T47D (cell line): ENCODE data around the gene MB21D2.
"Not testable (repeated sequence)": the region's sequence is repeated elsewhere in the genome, so short reads cannot be mapped to it uniquely, and the experiment has no call there.

Source experiments
- DNase-seq, 2 experiments: peaks; one replicate each; pipeline versions ENCODE4 v3.0.0 to v3.0.0-alpha.2; 2011 to 2012; ENCODE audit warnings: low read depth in 1 of 2, low spot score in 1 of 2
- JUND ChIP-seq: IDR thresholded peaks from 2 replicates; pipeline ENCODE4 v1.6.1; 2012; ENCODE audit warnings: low read depth
- in situ Hi-C: cut with HindIII; loops from 2 replicates; pipeline ENCODE4 v1.10.0; 2016; ENCODE audit warnings: low sequenced_read_pairs, low pct_unique_long_range_greater_than_20kb

Gene MB21D2, protein sequence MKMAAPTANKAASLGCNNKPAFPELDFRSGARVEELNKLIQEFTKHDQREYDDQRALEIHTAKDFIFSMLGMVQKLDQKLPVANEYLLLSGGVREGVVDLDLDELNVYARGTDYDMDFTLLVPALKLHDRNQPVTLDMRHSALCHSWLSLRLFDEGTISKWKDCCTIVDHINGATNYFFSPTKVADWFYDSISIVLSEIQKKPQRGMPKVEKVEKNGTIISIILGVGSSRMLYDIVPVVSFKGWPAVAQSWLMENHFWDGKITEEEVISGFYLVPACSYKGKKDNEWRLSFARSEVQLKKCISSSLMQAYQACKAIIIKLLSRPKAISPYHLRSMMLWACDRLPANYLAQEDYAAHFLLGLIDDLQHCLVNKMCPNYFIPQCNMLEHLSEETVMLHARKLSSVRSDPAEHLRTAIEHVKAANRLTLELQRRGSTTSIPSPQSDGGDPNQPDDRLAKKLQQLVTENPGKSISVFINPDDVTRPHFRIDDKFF

DNA sequence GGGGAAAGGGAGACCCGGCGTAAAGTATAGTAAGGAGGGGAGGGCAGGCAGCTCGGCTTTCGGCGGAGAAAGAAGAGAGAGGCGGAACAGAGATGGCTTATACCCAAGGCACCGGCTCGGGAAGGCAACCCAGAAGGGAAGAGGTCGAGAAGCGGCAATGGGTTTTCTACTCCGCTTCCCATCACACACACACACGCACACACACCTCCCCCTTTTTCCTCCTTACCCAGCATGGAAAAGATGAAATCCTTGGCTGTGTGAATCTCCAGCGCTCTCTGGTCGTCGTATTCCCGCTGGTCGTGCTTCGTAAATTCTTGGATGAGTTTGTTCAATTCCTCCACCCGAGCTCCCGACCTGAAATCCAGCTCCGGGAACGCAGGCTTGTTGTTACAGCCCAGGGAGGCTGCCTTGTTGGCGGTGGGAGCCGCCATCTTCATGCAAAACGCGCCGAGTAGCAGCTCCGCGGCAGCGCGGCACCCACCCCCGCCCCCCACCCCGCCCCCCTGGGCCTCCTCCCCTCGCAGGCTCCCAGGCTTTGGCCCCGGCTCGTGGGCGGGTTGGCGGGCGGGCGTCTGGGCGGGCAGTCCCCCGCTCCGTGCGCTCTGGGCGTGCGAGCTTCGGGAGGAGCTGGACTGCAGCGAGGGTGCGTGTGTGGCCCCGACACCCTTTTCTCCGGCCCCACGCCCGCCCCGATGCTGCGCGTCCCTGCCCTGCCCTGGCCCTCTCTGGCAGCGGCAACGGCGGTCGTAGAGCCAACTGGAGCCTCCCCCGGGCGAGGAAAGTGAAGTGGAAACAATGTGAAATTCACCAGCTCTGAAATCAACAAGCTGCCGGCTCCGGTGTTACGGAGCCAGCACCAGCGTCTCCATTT lies at the start of gene MB21D2:
Gene MB21D2 (minus strand): TSS at position 453 of the 871 bp plus-strand sequence. CDS start 16 bp downstream, at position 437.
- TF ChIP-seq JUND, result no peak
- in situ Hi-C loops, result no loop called here
- peak; percentile 93 to 97 for DNase-seq

DNA sequence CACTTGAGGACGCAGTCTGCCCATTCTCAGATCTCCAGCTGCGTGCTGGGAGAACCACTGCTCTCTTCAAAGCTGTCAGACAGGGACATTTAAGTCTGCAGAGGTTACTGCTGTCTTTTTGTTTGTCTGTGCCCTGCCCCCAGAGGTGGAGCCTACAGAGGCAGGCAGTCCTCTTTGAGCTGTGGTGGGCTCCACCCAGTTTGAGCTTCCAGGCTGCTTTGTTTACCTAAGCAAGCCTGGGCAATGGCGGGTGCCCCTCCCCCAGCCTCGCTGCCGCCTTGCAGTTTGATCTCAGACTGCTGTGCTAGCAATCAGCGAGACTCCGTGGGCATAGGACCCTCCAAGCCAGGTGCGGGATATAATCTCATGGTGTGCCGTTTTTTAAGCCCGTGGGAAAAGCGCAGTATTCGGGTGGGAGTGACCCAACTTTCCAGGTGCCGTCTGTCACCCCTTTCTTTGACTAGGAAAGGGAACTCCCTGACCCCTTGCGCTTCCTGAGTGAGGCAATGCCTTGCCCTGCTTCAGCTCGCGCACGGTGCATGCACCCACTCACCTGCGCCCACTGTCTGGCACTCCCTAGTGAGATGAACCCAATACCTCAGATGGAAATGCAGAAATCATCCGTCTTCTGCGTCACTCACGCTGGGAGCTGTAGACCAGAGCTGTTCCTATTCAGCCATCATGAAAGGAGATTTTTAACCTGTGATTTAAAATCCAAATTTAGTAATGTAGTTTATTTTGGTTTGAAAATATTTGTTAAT lies 47.5 kb upstream of the MB21D2 start:
- DNase-seq, in situ Hi-C loops: not testable (repeated sequence)

DNA sequence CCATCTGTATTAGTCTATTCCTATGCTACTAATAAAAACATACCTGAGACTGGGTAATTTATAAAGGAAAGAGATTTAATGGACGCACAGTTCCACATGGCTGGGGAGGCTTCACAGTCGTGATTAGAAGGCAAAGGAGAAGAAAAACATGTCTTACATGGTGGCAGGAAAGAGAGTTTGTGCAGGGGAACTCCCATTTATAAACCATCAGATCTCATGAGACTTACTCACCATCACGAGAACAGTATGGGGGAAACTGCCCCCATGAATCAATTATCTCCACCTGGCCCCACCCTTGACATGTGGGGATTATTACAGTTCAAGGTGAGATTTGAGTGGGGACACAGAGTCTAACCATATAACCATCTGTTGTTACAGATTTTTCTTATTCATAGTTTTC lies 42.1 kb upstream of the MB21D2 start:
- TF ChIP-seq JUND, result no peak
- DNase-seq, result no peak
- in situ Hi-C loops, result no loop called here

DNA sequence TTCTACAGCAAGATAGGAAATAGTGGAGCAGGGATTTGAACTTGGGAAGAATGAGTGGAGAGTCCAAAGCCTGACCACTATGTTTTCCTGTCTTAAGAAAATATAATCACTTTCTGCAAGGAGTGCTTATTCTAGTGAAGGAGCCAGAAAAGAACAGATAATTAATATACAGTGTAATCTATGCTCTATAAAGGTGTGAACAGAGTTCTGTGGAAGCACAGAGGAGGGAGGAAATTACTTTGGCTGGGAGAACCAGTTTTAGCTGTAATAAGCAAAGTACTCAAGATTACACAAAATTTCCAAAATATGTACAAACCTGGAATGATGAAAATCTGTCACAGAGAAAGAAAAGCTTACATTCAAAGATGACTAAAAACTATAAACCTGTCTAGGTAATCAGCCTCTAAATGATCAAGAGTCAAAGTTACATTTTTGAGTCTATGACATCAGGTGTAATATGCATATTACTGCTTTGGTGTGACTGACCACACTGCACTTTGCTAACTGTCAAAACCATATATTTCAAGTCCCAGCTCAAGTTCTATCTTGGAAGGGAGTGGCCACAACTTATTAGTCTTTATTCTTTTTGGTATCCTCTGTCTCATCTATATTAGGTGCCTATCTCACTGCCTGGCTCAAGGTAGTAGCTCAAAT lies 40.7 kb upstream of the MB21D2 start:
- no peak for TF ChIP-seq JUND
- in situ Hi-C loops, result no loop called here
- no peak for DNase-seq

DNA sequence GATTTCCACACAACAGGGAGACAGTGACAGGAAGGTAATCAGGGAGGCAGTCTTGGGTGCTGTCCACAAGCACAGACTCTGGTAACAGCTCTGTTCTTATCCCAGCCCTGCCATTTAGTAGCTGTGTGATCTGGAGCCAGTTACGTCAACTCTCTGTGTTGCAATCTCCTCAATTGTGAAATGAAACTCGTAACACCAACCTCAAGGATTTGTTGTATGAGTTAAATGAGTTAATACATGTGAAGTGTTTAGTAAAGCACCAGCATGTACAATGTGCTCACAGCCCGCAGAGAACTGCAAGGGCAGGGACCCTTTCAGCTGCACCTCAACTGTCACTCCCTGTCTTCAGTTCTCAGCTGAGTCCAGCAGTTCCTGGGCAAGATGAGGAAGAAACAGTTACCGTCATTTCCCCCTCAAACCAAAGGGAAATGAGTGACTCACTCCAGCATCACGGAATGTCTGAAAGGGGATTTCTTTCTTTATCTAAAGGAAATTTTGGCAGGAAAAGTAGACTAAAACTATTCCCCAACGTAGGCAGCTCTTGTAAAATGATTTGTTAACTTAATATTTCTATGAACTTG lies 39.9 kb upstream of the MB21D2 start:
- no peak for TF ChIP-seq JUND
- DNase-seq, result no peak
- in situ Hi-C loops, result no loop called here

DNA sequence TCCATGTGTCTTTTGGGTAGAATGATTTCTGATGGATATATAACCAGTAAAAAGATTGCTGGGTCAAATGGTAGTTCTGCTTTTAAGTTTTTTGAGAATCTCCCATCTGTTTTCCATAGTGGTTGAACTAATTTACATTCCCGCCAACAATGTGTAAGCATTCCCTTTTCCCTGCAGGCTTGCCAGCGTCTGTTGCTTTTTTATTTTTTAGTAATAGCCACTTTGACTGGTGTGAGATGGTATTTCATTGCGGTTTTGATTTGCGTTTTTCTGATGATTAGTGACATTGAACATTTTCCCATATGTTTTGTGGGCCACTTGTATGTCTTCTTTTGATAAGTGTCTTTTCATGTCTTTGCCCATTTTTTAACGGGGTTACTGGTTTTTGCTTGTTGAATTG lies 36.3 kb upstream of the MB21D2 start:
- in situ Hi-C loops, result no loop called here
- DNase-seq, result no peak
- TF ChIP-seq JUND, result no peak

DNA sequence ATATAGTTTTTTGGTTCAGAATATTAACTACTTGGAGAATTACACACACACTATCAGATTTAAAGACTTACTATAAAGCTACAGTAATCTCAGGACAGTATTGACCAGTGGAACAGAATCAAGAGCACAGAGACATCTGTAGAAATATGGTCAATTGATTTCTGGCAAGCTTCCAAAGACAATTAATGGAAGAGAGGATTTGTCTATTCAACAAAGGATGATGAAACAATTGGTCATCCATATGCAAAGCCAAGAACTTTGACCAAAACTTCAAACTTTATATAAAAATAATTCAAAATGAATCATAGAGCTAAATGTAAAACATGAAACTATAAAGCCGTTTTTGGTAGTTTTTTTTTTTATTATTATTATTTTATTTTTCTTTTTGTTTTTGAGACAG lies 29.8 kb upstream of the MB21D2 start:
- no peak for TF ChIP-seq JUND
- in situ Hi-C loops, result no loop called here
- no peak for DNase-seq

DNA sequence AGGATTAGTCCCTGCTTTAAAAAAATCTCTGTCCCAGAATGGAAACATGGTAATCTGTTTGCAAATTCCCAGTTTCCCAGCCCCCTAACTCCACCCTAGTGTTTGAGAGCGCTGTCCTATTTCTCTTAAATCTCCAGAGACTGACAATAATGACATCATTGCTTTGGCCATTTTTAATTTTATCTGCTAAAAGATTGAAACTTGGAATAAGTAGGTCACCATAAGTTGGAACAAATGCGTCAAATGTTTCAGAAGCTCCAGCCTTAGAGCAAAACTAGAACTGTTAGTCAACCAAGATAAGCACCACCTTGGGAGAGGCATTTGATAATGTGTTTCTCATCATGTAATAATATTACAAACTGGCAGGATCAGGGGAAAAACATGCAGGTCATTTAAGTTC lies 25.7 kb upstream of the MB21D2 start:
- no peak for DNase-seq
- no peak for TF ChIP-seq JUND

DNA sequence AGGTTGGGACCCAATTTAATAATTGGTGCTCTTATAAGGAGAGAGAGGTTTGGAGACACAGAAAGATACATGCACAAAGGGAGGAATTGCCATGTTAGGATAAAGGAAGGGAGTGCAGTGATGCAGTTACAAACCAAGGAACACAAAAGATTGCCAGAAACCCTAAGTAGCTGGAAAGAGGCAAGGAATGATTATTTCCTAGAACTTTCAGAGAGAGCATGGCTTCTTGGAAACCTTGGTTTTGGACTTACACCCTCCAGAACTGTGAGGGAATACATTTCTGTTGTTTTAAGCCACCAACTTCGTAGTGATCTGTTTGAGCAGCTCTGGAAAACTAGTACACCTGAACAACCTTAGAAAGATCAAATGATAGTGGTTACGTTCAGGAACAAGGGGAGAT lies 25.0 kb upstream of the MB21D2 start:
- in situ Hi-C loops, result no loop called here
- no peak for TF ChIP-seq JUND
- no peak for DNase-seq

More for the DNA sequence above, 25.7 kb upstream of the MB21D2 start:
- in situ Hi-C loops, result no loop called here

DNA sequence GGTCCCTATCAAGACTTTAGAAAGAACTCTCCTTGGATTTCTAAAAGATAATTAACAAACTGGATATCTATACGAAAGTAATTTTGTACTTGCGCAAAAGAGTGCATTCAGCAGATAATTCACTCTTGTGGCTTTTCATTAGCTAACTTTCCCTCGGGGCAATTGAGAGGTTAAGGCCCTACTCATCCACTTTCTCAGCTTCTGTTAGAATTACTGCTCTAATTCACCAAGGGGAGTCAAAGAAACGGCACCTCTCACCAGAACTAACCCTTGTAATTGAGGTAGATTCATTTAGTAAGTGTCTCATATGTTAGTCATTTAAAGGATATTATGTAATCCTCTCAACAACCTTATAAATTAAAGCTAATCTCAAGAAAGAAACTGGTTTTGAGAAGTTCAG lies 22.5 kb upstream of the MB21D2 start:
- no peak for TF ChIP-seq JUND
- in situ Hi-C loops, result no loop called here
- no peak for DNase-seq

DNA sequence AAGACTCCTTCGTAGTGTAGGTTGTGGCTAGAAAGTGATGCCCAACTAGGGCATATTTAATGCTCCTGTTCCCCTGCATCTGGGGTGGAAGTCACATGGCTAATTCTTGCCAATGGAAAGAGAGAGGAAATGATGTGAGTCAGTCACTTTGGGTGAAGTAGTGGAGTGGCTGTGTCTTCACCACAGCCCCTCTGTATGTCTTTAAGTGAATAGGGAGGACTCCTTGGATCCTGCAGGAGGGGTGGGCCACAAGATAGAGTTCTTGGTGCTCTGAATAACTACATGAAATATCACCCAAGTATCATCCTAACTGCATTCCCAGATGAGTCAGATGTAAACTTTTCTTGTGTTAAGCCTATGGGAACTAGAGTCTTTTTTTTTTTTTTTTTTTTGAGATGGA lies 17.8 kb upstream of the MB21D2 start:
- in situ Hi-C loops, result no loop called here

More for the DNA sequence above, 17.8 kb upstream of the MB21D2 start:
- no peak for TF ChIP-seq JUND
- DNase-seq, result no peak
